ENCODE measurements around the gene ALDH2. TPM values are rescaled to one million over a fixed set of nuclear protein-coding genes. Genes with fewer than 3 reads are reported as not detected.
A peak's percentile ranks its signal among the peaks of the same experiment; 100 is the strongest.

Gene ALDH2
- total RNA-seq, 6 donors from 2014 or later = 138 to 573 (median 265) TPM

- peak; percentile 44 to 71 for DNase-seq
- WGBS, 2 donors = 29 to 40% methylated on average over 1 to 15 of the region's 15 CpGs
- no peak overlapping the region for H3K4me3 ChIP-seq
- ATAC-seq (ENCODE audit: low FRiP score in 2 of 2) = peak; percentile 52 to 59
- peak overlapping the region; percentile 67 to 91 (median 78) for H3K27ac ChIP-seq
- TF ChIP-seq EP300 (IDR thresholded peaks at IDR 0.05) (no peak), POLR2AphosphoS5 (IDR thresholded peaks at IDR 0.05) (no peak), POLR2A (IDR thresholded peaks at IDR 0.05) (no peak)
- TF ChIP-seq, protein P1, sequence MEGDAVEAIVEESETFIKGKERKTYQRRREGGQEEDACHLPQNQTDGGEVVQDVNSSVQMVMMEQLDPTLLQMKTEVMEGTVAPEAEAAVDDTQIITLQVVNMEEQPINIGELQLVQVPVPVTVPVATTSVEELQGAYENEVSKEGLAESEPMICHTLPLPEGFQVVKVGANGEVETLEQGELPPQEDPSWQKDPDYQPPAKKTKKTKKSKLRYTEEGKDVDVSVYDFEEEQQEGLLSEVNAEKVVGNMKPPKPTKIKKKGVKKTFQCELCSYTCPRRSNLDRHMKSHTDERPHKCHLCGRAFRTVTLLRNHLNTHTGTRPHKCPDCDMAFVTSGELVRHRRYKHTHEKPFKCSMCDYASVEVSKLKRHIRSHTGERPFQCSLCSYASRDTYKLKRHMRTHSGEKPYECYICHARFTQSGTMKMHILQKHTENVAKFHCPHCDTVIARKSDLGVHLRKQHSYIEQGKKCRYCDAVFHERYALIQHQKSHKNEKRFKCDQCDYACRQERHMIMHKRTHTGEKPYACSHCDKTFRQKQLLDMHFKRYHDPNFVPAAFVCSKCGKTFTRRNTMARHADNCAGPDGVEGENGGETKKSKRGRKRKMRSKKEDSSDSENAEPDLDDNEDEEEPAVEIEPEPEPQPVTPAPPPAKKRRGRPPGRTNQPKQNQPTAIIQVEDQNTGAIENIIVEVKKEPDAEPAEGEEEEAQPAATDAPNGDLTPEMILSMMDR (IDR thresholded peaks at IDR 0.05) = no peak
- H3K27me3 ChIP-seq = no peaks in the 10 kb centered on the region
- H3K4me1 ChIP-seq = peaks cover 22 to 41% (median 29%) of the 10 kb centered on the region in 4 donors
- H3K36me3 ChIP-seq = peaks cover 0 to 16% (median 2%) of the 10 kb centered on the region in 4 donors
- no peaks in the 10 kb centered on the region for H3K9me3 ChIP-seq
Observed at GRCh38 chr12:111757361-111758119, 9.2 kb upstream of the ALDH2 start.

DNA sequence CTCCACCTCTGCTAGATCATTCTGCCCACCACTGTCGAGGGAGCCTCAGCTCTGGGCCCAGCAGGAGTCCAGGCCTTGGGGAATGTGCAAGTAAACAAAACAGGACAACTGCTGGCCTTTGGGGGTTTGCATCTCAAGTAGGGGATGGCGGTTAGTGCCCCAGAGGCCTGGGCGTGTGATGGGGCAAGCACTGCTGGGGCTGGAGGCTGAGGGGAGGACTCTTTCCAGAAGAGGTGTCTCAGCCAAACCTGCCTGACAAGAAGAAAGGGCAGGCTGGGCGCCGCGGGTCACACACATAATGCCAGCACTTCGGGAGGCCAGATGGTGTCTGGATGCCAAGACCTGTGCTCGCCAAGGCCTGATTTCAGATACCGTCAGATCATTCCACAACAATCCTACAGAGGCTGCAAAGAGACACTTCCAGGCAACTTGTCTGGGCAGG lies 8.6 kb upstream of the ALDH2 start:
- TF ChIP-seq POLR2AphosphoS5 (IDR thresholded peaks at IDR 0.05) (no peak), POLR2A (IDR thresholded peaks at IDR 0.05) (no peak), EP300 (IDR thresholded peaks at IDR 0.05) (no peak)
- TF ChIP-seq, protein P1 (IDR thresholded peaks at IDR 0.05) = no peak

GRCh38 chr12:111759271-111759670 lies 7.5 kb upstream of the ALDH2 start:
- peak overlapping the region in 2 of 4 donors; percentile 67 to 91 for H3K27ac ChIP-seq
- no peak overlapping the region for H3K4me3 ChIP-seq
- no peak for DNase-seq
- peaks cover 22 to 33% (median 25%) of the 10 kb centered on the region in 4 donors for H3K4me1 ChIP-seq
- 66 to 90% methylated on average over 7 of the region's 7 CpGs for WGBS, 2 donors
- H3K9me3 ChIP-seq = no peaks in the 10 kb centered on the region
- H3K27me3 ChIP-seq = no peaks in the 10 kb centered on the region
- ATAC-seq (ENCODE audit: low FRiP score in 2 of 2) = no peak
- peaks cover 0 to 10% (median 0%) of the 10 kb centered on the region in 4 donors for H3K36me3 ChIP-seq
- TF ChIP-seq EP300 (IDR thresholded peaks at IDR 0.05) (no peak), POLR2A (IDR thresholded peaks at IDR 0.05) (no peak), POLR2AphosphoS5 (IDR thresholded peaks at IDR 0.05) (no peak)
- TF ChIP-seq, protein P1 (IDR thresholded peaks at IDR 0.05) = no peak

More for the DNA sequence above, 8.6 kb upstream of the ALDH2 start:
- H3K27me3 ChIP-seq = no peaks in the 10 kb centered on the region
- WGBS, 2 donors = 24 to 42% methylated on average over 4 to 9 of the region's 9 CpGs
- DNase-seq = peak; percentile 66 to 69
- peaks cover 0 to 16% (median 2%) of the 10 kb centered on the region in 4 donors for H3K36me3 ChIP-seq
- peak; percentile 2 to 31 for ATAC-seq (ENCODE audit: low FRiP score in 2 of 2)
- H3K27ac ChIP-seq = peak overlapping the region; percentile 67 to 91 (median 78)
- no peaks in the 10 kb centered on the region for H3K9me3 ChIP-seq
- peaks cover 22 to 37% (median 28%) of the 10 kb centered on the region in 4 donors for H3K4me1 ChIP-seq
- H3K4me3 ChIP-seq = no peak overlapping the region

- no peak for DNase-seq
- no peak for ATAC-seq (ENCODE audit: low FRiP score in 2 of 2)
- TF ChIP-seq EP300 (IDR thresholded peaks at IDR 0.05) (no peak), POLR2AphosphoS5 (IDR thresholded peaks at IDR 0.05) (no peak)
- TF ChIP-seq, protein P1 (IDR thresholded peaks at IDR 0.05) = no peak
- H3K4me3 ChIP-seq = no peak overlapping the region
- H3K9me3 ChIP-seq = no peaks in the 10 kb centered on the region
- H3K36me3 ChIP-seq = peaks cover 0 to 10% (median 0%) of the 10 kb centered on the region in 4 donors
- no peaks in the 10 kb centered on the region for H3K27me3 ChIP-seq
- H3K4me1 ChIP-seq = peaks cover 22 to 33% (median 25%) of the 10 kb centered on the region in 4 donors
- 93% methylated on average over 7 to 8 of the region's 9 CpGs for WGBS, 2 donors
- H3K27ac ChIP-seq = peak overlapping the region in 1 of 4 donors; percentile 91
Observed at GRCh38 chr12:111759991-111760390, 6.7 kb upstream of the ALDH2 start.
